Body of pancreas (tissue), 4 donors: ENCODE data around the gene MED14.

ENCODE experiments used
- POLR2A ChIP-seq, 3 donors: fragments of 450-650 bp; IDR thresholded peaks; one replicate each; pipeline ENCODE4 v1.6.1; 2016; ENCODE audit warnings: antibody characterized with exemption in 3 of 3, mild to moderate bottlenecking in 2 of 3
- TF ChIP-seq, protein P1 (sequence below), 7 experiments: fragments of 450-650 bp in 4 of 7; fragments of 200-600 bp in 3 of 7; sonication (generic) in 3 of 7; IDR thresholded peaks; one replicate each; pipeline ENCODE4 v1.5.1; 2016 to 2019; ENCODE audit warnings: antibody characterized with exemption in 7 of 7

DNA sequence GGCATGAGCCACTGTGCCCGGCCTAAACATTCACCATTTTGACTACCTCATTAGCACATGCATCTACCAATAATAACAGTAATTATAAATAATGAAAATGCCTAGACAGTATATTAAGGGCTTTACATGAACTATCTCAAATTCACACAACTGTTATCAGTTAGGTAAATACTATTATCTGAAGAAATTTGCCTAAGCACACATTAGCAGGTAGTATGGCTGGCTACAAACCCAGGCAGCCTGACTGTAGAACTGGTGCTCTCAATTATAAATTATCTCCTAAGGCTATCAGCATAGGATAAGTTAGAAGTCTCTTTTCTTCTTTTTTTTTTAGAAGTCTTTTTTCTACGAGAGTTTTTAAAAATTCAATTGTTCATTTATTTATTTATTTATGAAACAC is 73.9 kb downstream of the MED14 start:
- TF ChIP-seq, protein P1, sequence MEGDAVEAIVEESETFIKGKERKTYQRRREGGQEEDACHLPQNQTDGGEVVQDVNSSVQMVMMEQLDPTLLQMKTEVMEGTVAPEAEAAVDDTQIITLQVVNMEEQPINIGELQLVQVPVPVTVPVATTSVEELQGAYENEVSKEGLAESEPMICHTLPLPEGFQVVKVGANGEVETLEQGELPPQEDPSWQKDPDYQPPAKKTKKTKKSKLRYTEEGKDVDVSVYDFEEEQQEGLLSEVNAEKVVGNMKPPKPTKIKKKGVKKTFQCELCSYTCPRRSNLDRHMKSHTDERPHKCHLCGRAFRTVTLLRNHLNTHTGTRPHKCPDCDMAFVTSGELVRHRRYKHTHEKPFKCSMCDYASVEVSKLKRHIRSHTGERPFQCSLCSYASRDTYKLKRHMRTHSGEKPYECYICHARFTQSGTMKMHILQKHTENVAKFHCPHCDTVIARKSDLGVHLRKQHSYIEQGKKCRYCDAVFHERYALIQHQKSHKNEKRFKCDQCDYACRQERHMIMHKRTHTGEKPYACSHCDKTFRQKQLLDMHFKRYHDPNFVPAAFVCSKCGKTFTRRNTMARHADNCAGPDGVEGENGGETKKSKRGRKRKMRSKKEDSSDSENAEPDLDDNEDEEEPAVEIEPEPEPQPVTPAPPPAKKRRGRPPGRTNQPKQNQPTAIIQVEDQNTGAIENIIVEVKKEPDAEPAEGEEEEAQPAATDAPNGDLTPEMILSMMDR (IDR thresholded peaks at IDR 0.05) = no peak
- TF ChIP-seq POLR2A (IDR thresholded peaks at IDR 0.05) = no peak
